Stimulated activated CD8-positive, alpha-beta memory T cell treated with anti-CD3 and anti-CD28 coated beads, Interleukin-2, amount 100 ng/mL, for 48 hours (primary cell): ENCODE data around the gene NUP133.
"Not testable (repeated sequence)": the region's sequence is repeated elsewhere in the genome, so short reads cannot be mapped to it uniquely, and the experiment has no call there.

ENCODE experiments used
- DNase-seq, 2 donors: peaks; one replicate each; pipeline ENCODE4 v3.0.0-alpha.2; 2020; ENCODE audit warnings: low read depth in 2 of 2

NUP133 gene

GRCh38 chr1:229412810-229413209 is 95.3 kb downstream of the NUP133 start:
- not testable (repeated sequence) for DNase-seq

- no peak for DNase-seq
These were observed 96.1 kb downstream of the NUP133 start for GRCh38 chr1:229412056-229412455.

GRCh38 chr1:229411434-229412055 is 96.6 kb downstream of the NUP133 start:
- no peak for DNase-seq

- DNase-seq = no peak
These were observed 97.3 kb downstream of the NUP133 start for GRCh38 chr1:229410692-229411433.

GRCh38 chr1:229410370-229410691 is 97.8 kb downstream of the NUP133 start:
- no peak for DNase-seq

GRCh38 chr1:229409616-229410369 is 98.3 kb downstream of the NUP133 start:
- no peak for DNase-seq

GRCh38 chr1:229408458-229409037 is 99.6 kb downstream of the NUP133 start:
- DNase-seq = no peak

- no peak for DNase-seq
These were observed 100.7 kb downstream of the NUP133 start for GRCh38 chr1:229407206-229408026.

- no peak for DNase-seq
These were observed 101.3 kb downstream of the NUP133 start for GRCh38 chr1:229406798-229407197.

- no peak for DNase-seq
These were observed 104.6 kb downstream of the NUP133 start for GRCh38 chr1:229403573-229403972.

- no peak for DNase-seq
These were observed 105.1 kb downstream of the NUP133 start for GRCh38 chr1:229402993-229403392.

- not testable (repeated sequence) for DNase-seq
These were observed 105.8 kb downstream of the NUP133 start for GRCh38 chr1:229402329-229402728.

- no peak for DNase-seq
These were observed 110.4 kb downstream of the NUP133 start for GRCh38 chr1:229397762-229398161.

GRCh38 chr1:229396585-229397206 is 111.4 kb downstream of the NUP133 start:
- no peak for DNase-seq

GRCh38 chr1:229394517-229394916 is 113.6 kb downstream of the NUP133 start:
- not testable (repeated sequence) for DNase-seq

- no peak for DNase-seq
These were observed 115.2 kb downstream of the NUP133 start for GRCh38 chr1:229392936-229393335.
